Epithelial cell of proximal tubule (primary cell): ENCODE measurements around the gene DLX3. TPM values are rescaled to one million over a fixed set of nuclear protein-coding genes. Genes with fewer than 3 reads are reported as not detected.
A peak's percentile ranks its signal among the peaks of the same experiment; 100 is the strongest.

ENCODE experiments used
- DNase-seq: peaks from one replicate; pipeline ENCODE4 v3.0.0-alpha.2; 2011; ENCODE audit warnings: low read depth
- H3K4me3 ChIP-seq: 2 replicates; pipeline ENCODE4 v1.5.1; 2011; ENCODE audit warnings: low read depth, mild to moderate bottlenecking, low read length
- total RNA-seq: library from RNA; depleted of rRNA; stranded (reverse); fragments of >200 nt; gene quantifications from 2 replicates; pipeline ENCODE4 v1.2.3, GENCODE V29; 2015
- TF ChIP-seq, protein P1 (sequence below): conservative IDR thresholded peaks from 2 replicates; pipeline ENCODE4 v1.5.1; 2012; ENCODE audit warnings: low read depth, mild to moderate bottlenecking, low read length

DLX3 gene
- total RNA-seq, 1 donor from 2014 or later: not detected

DNA sequence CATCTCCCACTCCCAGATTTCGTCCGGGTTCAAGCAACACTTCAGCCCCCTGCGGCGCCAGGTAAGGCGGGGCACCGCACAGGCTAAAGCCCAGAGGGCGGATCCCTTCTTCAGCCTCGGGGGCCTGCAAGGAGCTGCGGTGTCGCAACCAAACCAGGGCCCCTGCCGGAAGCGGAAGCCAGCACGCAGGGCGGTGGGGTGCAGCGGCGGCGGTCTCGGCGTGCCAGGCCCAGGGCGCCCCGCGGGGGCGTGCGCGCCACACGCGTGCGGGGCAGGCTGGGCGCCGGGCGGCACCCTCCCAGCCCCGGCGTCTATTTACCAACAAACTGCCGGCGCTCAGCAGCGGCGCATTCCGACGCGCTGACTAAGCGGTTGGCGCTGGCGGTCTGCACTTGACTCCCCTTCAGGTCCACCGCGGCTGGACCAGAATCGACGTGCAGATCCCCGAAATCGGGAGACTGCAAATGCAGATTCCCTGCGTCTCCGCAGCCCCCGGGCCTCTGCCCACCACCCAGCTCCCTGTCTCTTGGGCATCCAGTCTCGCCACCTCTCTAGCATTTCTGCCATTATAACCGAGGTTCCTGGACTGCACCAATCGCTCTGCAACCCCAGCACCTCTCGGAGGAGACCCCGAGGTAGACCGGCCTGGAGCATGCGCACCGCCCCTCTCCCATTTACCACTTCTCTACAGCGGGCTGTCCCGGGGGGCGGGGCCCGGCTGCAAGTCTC is 26.5 kb downstream of the DLX3 start:
- DNase-seq: no peak
- TF ChIP-seq, protein P1, sequence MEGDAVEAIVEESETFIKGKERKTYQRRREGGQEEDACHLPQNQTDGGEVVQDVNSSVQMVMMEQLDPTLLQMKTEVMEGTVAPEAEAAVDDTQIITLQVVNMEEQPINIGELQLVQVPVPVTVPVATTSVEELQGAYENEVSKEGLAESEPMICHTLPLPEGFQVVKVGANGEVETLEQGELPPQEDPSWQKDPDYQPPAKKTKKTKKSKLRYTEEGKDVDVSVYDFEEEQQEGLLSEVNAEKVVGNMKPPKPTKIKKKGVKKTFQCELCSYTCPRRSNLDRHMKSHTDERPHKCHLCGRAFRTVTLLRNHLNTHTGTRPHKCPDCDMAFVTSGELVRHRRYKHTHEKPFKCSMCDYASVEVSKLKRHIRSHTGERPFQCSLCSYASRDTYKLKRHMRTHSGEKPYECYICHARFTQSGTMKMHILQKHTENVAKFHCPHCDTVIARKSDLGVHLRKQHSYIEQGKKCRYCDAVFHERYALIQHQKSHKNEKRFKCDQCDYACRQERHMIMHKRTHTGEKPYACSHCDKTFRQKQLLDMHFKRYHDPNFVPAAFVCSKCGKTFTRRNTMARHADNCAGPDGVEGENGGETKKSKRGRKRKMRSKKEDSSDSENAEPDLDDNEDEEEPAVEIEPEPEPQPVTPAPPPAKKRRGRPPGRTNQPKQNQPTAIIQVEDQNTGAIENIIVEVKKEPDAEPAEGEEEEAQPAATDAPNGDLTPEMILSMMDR: no peak
- H3K4me3 ChIP-seq: peak overlapping the region; percentile 52

DNA sequence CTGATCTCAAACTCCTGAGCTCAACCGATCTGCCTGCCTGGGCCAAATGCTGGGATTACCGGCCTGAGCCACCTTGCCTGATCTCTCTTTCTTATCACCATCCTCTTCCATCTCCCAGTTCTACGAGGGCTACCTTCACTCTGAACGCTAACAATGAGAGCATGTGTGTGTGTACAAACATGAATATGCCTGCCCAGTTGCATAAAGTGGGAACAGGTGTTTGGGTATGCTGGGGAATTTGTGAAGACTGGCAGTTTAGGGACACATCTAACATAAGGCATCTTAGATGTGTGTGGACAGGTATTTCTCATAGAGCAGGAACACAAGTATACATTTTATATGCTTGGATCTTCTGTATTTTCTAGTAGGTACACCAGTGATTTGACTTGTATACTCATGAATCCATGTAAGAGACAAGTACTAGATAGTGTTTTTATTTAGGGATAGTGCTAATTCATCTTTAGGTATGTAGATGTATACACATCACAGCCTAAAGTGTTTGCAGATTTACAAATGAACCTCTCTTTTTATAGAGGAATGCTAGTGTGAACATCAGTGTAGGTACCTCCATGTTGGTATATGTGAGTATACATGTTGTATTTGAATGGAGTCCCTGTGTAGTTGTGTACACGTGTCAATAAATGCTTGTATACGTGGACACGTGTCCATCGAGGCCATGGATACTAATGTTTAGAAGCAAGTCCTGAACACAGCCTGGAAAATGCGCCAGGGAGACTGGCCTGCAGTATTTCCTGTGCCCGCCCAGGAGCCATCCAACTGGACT is 27.2 kb downstream of the DLX3 start:
- H3K4me3 ChIP-seq: peak overlapping the region; percentile 52
- no peak for DNase-seq
- TF ChIP-seq, protein P1: no peak

DNA sequence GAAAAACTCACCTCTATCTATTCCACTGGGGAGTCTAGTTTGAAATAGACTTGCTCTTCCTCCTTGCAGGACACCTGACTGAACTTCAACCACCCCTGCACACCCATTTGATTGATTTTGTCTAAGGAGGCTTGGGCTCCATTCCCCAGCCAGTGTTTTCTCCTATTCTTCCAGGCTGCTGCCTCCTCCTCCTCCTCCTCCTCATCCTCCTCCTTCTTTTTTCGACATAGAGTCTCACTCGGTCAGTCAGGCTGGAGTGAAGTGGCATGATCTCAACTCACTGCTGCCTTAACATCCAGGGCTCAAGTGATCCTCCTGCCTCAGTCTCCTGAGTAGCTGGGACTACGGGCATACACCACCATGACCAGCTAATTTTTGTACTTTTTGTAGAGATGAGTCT is 27.8 kb downstream of the DLX3 start:
- TF ChIP-seq, protein P1: no peak
- H3K4me3 ChIP-seq: no peak overlapping the region
- DNase-seq: no peak

DNA sequence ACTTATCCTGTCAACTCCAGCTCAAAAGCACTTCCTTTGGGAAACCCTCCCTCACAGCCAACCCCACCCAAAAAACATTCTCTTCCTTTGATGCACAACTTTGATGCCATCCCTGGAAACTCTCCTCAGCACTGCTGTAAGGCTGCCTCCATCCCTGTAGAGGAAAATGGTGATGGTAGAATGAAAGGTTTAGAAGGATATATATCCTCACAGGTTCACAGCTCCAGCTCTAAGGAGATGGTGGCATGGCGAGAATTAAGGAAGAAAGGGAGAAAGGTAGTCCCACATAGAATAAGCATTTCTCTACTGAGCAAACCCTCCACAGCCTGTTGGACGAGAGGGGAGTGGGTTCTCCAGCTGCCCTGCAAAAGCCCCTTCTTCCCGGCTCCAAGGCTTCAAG is 28.3 kb downstream of the DLX3 start:
- H3K4me3 ChIP-seq: no peak overlapping the region
- DNase-seq: no peak
- TF ChIP-seq, protein P1: no peak

DNA sequence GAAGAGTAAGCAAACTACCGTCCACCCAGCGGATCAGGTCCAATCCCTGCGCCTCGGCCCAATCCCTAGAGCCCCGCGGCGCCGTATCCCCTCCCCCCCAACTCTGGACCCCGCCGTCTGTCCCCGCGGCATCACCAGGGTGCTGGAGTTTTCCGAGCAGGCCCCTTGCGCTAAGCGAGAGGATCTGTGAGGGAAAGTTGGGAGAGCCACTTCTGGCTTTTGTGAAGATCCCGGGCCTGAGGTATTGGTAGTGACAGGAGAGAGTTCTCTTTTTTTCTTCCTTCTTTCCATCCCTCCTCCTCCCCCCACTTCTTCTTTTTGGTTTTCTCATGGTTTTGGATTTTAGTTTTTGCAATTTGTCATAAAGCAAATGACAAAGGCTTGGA is 29.5 kb downstream of the DLX3 start:
- TF ChIP-seq, protein P1: no peak
- DNase-seq: no peak

DNA sequence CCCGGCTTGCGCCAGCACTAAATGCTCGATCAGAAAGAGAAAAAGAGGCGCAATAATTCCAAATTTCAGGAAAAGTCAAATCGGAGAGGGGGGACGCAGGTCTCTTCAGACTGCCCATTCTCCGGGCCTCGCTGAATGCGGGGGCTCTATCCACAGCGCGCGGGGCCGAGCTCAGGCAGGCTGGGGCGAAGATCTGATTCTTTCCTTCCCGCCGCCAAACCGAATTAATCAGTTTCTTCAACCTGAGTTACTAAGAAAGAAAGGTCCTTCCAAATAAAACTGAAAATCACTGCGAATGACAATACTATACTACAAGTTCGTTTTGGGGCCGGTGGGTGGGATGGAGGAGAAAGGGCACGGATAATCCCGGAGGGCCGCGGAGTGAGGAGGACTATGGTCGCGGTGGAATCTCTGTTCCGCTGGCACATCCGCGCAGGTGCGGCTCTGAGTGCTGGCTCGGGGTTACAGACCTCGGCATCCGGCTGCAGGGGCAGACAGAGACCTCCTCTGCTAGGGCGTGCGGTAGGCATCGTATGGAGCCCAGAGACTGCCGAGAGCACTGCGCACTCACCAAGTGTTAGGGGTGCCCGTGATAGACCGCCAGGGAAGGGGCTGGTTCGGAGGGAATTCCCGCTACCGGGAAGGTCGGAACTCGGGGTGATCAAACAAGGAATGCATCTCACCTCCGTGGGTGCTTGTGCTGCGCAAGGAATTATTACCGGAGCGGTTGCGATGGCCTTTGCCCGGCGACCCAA is 30.1 kb downstream of the DLX3 start:
- H3K4me3 ChIP-seq: no peak overlapping the region
- no peak for DNase-seq
- TF ChIP-seq, protein P1: no peak

More for the DNA sequence above, 29.5 kb downstream of the DLX3 start:
- H3K4me3 ChIP-seq: no peak overlapping the region
